ENCODE results near the gene PGLYRP3. TPM values are rescaled to one million over a fixed set of nuclear protein-coding genes. Genes with fewer than 3 reads are reported as not detected.

Gene PGLYRP3
- total and polyA plus RNA-seq, 2 experiments from 2014 or later = not detected

GRCh38 chr1:153346077-153346723 is 33.4 kb upstream of the PGLYRP3 start:
- no peak overlapping the region for H3K4me2 ChIP-seq
- H3K79me2 ChIP-seq = no peaks in the 10 kb centered on the region
- no peaks in the 10 kb centered on the region for H3K9me2 ChIP-seq (replicated peaks; ENCODE audit: insufficient read depth)
- no peak overlapping the region for H2AFZ ChIP-seq
- H3K4me3 ChIP-seq = no peak overlapping the region
- no peaks in the 10 kb centered on the region for H3K36me3 ChIP-seq (replicated peaks; ENCODE audit: insufficient read depth, low read depth)
- H3K27me3 ChIP-seq = peaks cover 12% of the 10 kb centered on the region
- no peak overlapping the region for H3K27ac ChIP-seq
- no peaks in the 10 kb centered on the region for H4K20me1 ChIP-seq (ENCODE audit: insufficient read depth, poor library complexity, severe bottlenecking)
- H3K9me3 ChIP-seq (ENCODE audit: low read depth) = no peaks in the 10 kb centered on the region
- TF ChIP-seq EZH2phosphoT487 (IDR thresholded peaks at IDR 0.05; ENCODE audit: low read depth, severe bottlenecking, unreplicated experiment) (no peak), CTCF (IDR thresholded peaks at IDR 0.05; ENCODE audit: poor library complexity) (no peak)
- H3K4me1 ChIP-seq (ENCODE audit: insufficient read depth) = no peaks in the 10 kb centered on the region
- no peak for DNase-seq (ENCODE audit: low spot score)
- WGBS (ENCODE audit: low lambda C conversion rate, missing lambda C conversion rate) = 86% methylated on average over 6 of the region's 6 CpGs

DNA sequence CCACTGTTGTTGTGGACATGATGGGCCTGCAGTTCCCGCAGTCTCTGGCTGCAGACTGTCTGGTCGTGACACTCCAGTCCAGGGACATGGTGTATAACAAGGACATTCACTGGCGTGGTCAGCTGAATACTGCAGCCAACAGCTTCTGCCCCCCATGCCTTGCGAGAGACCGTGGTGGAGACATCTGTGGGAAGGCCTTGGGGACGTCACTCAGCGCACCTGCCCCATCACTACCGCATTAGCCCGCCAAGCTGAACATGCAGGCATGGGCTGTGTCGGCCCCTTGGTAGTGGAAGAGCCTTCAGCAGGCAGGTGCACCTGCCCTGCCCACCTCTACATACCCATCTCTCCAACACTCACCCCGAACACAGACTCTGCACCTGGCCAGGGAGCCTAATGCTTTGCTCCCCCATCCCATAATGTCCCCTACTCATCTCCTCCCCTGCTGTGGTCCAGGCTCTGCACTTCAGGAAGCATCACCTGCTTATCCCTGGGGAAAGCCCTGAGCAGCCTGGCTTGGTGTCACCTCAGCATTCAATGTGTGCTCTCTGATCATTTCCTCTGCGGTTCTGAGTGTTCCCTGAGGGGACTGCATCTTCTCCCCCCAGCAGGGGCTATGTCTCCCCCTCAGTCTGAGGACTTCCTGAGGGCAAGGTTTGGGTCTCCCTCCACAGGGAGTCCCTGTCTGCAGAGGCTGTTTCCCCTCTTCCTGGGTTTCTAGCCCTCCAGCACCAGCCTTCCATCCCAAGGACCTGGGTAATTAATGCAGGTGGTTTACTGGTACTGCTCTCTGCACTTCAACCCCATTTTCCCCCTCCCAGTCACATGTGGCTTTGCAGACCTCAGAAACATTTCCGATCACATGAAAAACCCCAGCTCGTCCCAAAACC is 32.7 kb upstream of the PGLYRP3 start:
- no peak for DNase-seq (ENCODE audit: low spot score)
- H3K4me3 ChIP-seq = no peak overlapping the region
- 84% methylated on average over 14 of the region's 14 CpGs for WGBS (ENCODE audit: low lambda C conversion rate, missing lambda C conversion rate)
- H3K79me2 ChIP-seq = no peaks in the 10 kb centered on the region
- no peaks in the 10 kb centered on the region for H3K9me2 ChIP-seq (replicated peaks; ENCODE audit: insufficient read depth)
- H4K20me1 ChIP-seq (ENCODE audit: insufficient read depth, poor library complexity, severe bottlenecking) = no peaks in the 10 kb centered on the region
- H3K27ac ChIP-seq = no peak overlapping the region
- H3K36me3 ChIP-seq (replicated peaks; ENCODE audit: insufficient read depth, low read depth) = no peaks in the 10 kb centered on the region
- TF ChIP-seq EZH2phosphoT487 (IDR thresholded peaks at IDR 0.05; ENCODE audit: low read depth, severe bottlenecking, unreplicated experiment) (no peak), EZH2 (IDR thresholded peaks at IDR 0.05; ENCODE audit: borderline replicate concordance) (no peak), CTCF (IDR thresholded peaks at IDR 0.05; ENCODE audit: poor library complexity) (no peak)
- H2AFZ ChIP-seq = no peak overlapping the region
- no peaks in the 10 kb centered on the region for H3K9me3 ChIP-seq (ENCODE audit: low read depth)
- H3K4me2 ChIP-seq = no peak overlapping the region
- H3K4me1 ChIP-seq (ENCODE audit: insufficient read depth) = no peaks in the 10 kb centered on the region
- H3K27me3 ChIP-seq = peaks cover 8% of the 10 kb centered on the region

GRCh38 chr1:153344718-153345025 is 31.9 kb upstream of the PGLYRP3 start:
- Histone ChIP-seq H3K27ac (no peak overlapping the region), H3K4me1 (ENCODE audit: insufficient read depth) (no peaks in the 10 kb centered on the region), H3K9me3 (ENCODE audit: low read depth) (no peaks in the 10 kb centered on the region), H3K4me3 (no peak overlapping the region), H3K4me2 (no peak overlapping the region), H3K79me2 (no peaks in the 10 kb centered on the region), H3K36me3 (replicated peaks; ENCODE audit: insufficient read depth, low read depth) (no peaks in the 10 kb centered on the region), H2AFZ (no peak overlapping the region), H3K9me2 (replicated peaks; ENCODE audit: insufficient read depth) (no peaks in the 10 kb centered on the region), H3K27me3 (peaks cover 4% of the 10 kb centered on the region), H4K20me1 (ENCODE audit: insufficient read depth, poor library complexity, severe bottlenecking) (no peaks in the 10 kb centered on the region)
- WGBS (ENCODE audit: low lambda C conversion rate, missing lambda C conversion rate) = 47% methylated on average over 3 of the region's 3 CpGs
- TF ChIP-seq EZH2 (IDR thresholded peaks at IDR 0.05; ENCODE audit: borderline replicate concordance) (no peak), EZH2phosphoT487 (IDR thresholded peaks at IDR 0.05; ENCODE audit: low read depth, severe bottlenecking, unreplicated experiment) (no peak), CTCF (IDR thresholded peaks at IDR 0.05; ENCODE audit: poor library complexity) (no peak)
- DNase-seq (ENCODE audit: low spot score) = no peak
